Right lobe of liver (tissue), 4 donors: Measurements from ENCODE around the gene NUAK1.

ENCODE experiments used
- CTCF ChIP-seq, 4 donors: fragments of 200-600 bp in 3 of 4; fragments of 450-650 bp in 1 of 4; IDR thresholded peaks; one replicate each; pipeline versions ENCODE4 v1.5.1 to v1.8.0; 2016 to 2022; ENCODE audit warnings: antibody characterized with exemption in 4 of 4, mild to moderate bottlenecking in 2 of 4
- POLR2A ChIP-seq: fragments of 450-650 bp; IDR thresholded peaks from one replicate; pipeline ENCODE4 v1.6.1; 2017; ENCODE audit warnings: antibody characterized with exemption, mild to moderate bottlenecking
- donor health status: DM: no; HTN: no; CAD: no.
- donor health status: DM: no; HTN: no; CAD: no.
- donor health status: DM: no; HTN: yes; CAD: no.

- TF ChIP-seq POLR2A (no peak), CTCF (IDR thresholded peaks at IDR 0.05) (no peak)
Observed at GRCh38 chr12:106046301-106046846, 92.4 kb downstream of the NUAK1 start.
